HG02798 (cell line): Measurements from ENCODE around the gene SPOCK1.

Experiments used
- ATAC-seq: cut with Tn5 transposase; IDR thresholded peaks from one replicate; pipeline ENCODE4 v1.9.1; 2021; ENCODE audit warnings: mild to moderate bottlenecking; ENCODE audit not compliant: unreplicated experiment, poor library complexity

Gene SPOCK1

DNA sequence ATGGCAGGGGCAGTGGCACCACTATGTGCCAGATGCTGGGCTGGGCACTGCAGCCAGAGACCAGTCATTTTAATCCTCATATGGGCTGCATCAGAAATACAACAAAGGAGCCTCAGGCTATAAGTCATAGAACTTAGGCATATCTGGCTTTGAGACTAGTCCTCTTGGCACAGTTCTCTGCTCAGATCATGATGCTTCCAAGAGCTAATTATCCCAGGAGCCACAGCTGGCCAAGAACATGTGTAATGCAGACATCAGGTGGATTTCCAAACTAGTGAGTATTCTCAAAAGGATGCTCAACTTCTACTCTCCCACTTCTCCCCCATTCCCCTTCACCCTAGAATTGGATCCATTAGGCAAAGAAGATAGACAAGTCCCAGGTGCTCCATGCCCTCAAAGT is 571.6 kb downstream of the SPOCK1 start:
- ATAC-seq: no peak

DNA sequence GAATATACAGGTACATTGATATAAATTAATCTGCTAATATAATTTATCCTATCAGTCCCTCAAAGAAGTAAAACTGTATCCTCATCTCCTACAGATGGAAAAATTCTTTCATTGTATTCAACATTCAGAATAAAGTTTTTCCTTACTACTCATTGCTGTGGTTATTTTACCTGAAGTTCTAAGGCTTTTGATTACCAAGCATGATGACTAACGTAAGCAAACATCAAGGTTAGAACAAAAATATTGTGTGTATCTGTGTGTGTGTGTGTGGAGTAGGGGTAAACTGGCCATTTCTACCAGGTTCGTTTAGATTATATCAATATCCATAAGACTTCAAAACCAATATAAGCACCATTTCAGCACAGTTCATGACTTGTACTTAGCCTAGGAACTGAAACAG is 573.1 kb downstream of the SPOCK1 start:
- no peak for ATAC-seq
